Loucy (cell line): ENCODE results near the gene LRRC4C.

Experiments used
- H2AFZ ChIP-seq: fragments of 200-600 bp; sonication (generic); 2 replicates; pipeline ENCODE4 v1.6.0; 2016; ENCODE audit warnings: antibody characterized with exemption, mild to moderate bottlenecking, low read length, moderate library complexity
- H3F3A ChIP-seq: fragments of 200-600 bp; 2 replicates; pipeline ENCODE4 v1.6.0; 2016; ENCODE audit warnings: antibody characterized with exemption, low read depth, mild to moderate bottlenecking
- H3K27me3 ChIP-seq: fragments of 200-600 bp; sonication (generic); 2 replicates; pipeline ENCODE4 v1.6.1; 2014; ENCODE audit warnings: low read length, mild to moderate bottlenecking; ENCODE audit not compliant: insufficient read depth, poor library complexity, severe bottlenecking
- H3K36me3 ChIP-seq: fragments of 200-600 bp; sonication (generic); 2 replicates; pipeline ENCODE4 v1.6.1; 2016; ENCODE audit warnings: low read length; ENCODE audit not compliant: insufficient read depth
- H3K4me1 ChIP-seq: fragments of 200-600 bp; sonication (generic); 2 replicates; pipeline ENCODE4 v1.5.1; 2014; ENCODE audit warnings: low read length, mild to moderate bottlenecking; ENCODE audit not compliant: insufficient read depth, poor library complexity, severe bottlenecking
- H3K4me2 ChIP-seq: fragments of 200-600 bp; sonication (generic); 2 replicates; pipeline ENCODE4 v1.6.0; 2014; ENCODE audit warnings: antibody characterized with exemption, low read length, low read depth, mild to moderate bottlenecking; ENCODE audit not compliant: poor library complexity, severe bottlenecking
- H3K4me3 ChIP-seq: fragments of 200-600 bp; sonication (generic); 2 replicates; pipeline ENCODE4 v1.5.1; 2014; ENCODE audit warnings: low read length, mild to moderate bottlenecking, mixed read lengths; ENCODE audit not compliant: poor library complexity, severe bottlenecking
- H3K79me2 ChIP-seq: fragments of 200-600 bp; sonication (generic); 2 replicates; pipeline ENCODE4 v1.6.1; 2014; ENCODE audit warnings: low read length; ENCODE audit not compliant: insufficient read depth
- H3K9ac ChIP-seq: fragments of 200-600 bp; sonication (generic); 2 replicates; pipeline ENCODE4 v1.6.0; 2014; ENCODE audit warnings: mild to moderate bottlenecking, low read depth, low read length, moderate library complexity; ENCODE audit not compliant: poor library complexity, severe bottlenecking
- H3K9me2 ChIP-seq: fragments of 200-600 bp; sonication (generic); replicated peaks from 2 replicates; pipeline ENCODE4 v1.6.1; 2016; ENCODE audit warnings: low read depth, low read length, mixed read lengths
- H3K9me3 ChIP-seq: fragments of 200-600 bp; sonication (generic); 2 replicates; pipeline ENCODE4 v1.6.1; 2014; ENCODE audit warnings: mild to moderate bottlenecking, antibody characterized with exemption, low read length, low read depth; ENCODE audit not compliant: insufficient read depth
- H4K20me1 ChIP-seq: fragments of 200-600 bp; sonication (generic); 2 replicates; pipeline ENCODE4 v1.6.0; 2014; ENCODE audit warnings: antibody characterized with exemption, low read length, mild to moderate bottlenecking; ENCODE audit not compliant: insufficient read depth, poor library complexity, severe bottlenecking
- EZH2phosphoT487 ChIP-seq: fragments of 200-600 bp; IDR thresholded peaks from 2 replicates; pipeline ENCODE4 v1.6.1; 2018; ENCODE audit warnings: antibody characterized with exemption, mild to moderate bottlenecking, moderate library complexity, borderline replicate concordance
- TF ChIP-seq, protein P1 (sequence below): fragments of 200-600 bp; sonication (generic); conservative IDR thresholded peaks from 2 replicates; pipeline ENCODE4 v1.5.1; 2014; ENCODE audit warnings: mild to moderate bottlenecking, antibody characterized with exemption, low read length

The LRRC4C gene

DNA sequence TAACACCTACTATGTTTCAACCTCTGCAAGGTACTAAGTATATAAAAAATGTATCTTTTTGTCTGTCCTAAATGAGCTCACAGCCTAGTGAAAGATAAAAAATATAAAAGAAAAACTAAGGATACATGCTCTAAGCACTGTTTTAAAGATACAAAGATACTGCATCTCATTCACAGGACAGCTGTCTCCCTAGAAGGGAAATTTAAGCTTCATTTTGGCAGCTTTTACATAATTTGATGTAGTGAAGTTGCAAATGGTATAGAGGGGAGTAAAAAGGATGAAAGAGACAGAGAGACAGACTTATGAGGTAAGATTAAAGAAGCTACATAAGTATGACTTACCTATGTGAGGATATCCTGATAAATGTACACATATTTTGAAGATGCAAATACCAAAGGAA, 53.6 kb downstream of the LRRC4C start:
- H3K9ac ChIP-seq = no peak overlapping the region
- TF ChIP-seq, protein P1, sequence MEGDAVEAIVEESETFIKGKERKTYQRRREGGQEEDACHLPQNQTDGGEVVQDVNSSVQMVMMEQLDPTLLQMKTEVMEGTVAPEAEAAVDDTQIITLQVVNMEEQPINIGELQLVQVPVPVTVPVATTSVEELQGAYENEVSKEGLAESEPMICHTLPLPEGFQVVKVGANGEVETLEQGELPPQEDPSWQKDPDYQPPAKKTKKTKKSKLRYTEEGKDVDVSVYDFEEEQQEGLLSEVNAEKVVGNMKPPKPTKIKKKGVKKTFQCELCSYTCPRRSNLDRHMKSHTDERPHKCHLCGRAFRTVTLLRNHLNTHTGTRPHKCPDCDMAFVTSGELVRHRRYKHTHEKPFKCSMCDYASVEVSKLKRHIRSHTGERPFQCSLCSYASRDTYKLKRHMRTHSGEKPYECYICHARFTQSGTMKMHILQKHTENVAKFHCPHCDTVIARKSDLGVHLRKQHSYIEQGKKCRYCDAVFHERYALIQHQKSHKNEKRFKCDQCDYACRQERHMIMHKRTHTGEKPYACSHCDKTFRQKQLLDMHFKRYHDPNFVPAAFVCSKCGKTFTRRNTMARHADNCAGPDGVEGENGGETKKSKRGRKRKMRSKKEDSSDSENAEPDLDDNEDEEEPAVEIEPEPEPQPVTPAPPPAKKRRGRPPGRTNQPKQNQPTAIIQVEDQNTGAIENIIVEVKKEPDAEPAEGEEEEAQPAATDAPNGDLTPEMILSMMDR = no peak
- TF ChIP-seq EZH2phosphoT487 = no peak

DNA sequence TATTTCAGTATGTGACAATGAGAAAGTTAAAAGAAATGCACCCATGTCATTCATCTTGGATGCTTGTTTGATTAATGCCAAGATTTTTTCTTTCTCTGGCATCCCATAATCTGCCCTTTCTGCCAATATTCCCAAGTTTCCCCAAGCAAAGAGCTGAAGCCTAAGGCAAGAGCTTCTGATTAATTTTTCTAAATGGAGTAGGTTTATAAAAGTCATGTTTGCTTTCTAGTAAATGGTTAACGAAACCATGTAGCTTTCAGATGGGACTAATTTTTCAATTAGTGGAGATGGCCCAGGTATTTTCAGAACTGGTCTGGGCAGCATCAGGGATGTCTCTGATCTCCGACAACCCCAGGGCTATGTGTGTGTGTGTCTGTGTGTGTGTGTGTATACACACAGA, 55.3 kb downstream of the LRRC4C start:
- no peaks in the 10 kb centered on the region for H3K4me1 ChIP-seq
- no peak overlapping the region for H2AFZ ChIP-seq
- no peak for TF ChIP-seq EZH2phosphoT487
- TF ChIP-seq, protein P1 = no peak
- no peaks in the 10 kb centered on the region for H3K79me2 ChIP-seq
- no peaks in the 10 kb centered on the region for H3K9me2 ChIP-seq
- H3K4me3 ChIP-seq = no peak overlapping the region
- H3K27me3 ChIP-seq = no peaks in the 10 kb centered on the region
- no peaks in the 10 kb centered on the region for H4K20me1 ChIP-seq
- no peak overlapping the region for H3K9ac ChIP-seq
- no peak overlapping the region for H3K4me2 ChIP-seq
- H3F3A ChIP-seq = no peaks in the 10 kb centered on the region
- no peaks in the 10 kb centered on the region for H3K36me3 ChIP-seq
- H3K9me3 ChIP-seq = no peaks in the 10 kb centered on the region

More for the DNA sequence above, 53.6 kb downstream of the LRRC4C start:
- Histone ChIP-seq H3K27me3 (no peaks in the 10 kb centered on the region), H3K9me3 (no peaks in the 10 kb centered on the region), H3K4me1 (no peaks in the 10 kb centered on the region), H3K36me3 (no peaks in the 10 kb centered on the region), H3K9me2 (no peaks in the 10 kb centered on the region), H3F3A (no peaks in the 10 kb centered on the region), H3K4me2 (no peak overlapping the region), H4K20me1 (no peaks in the 10 kb centered on the region), H3K4me3 (no peak overlapping the region), H2AFZ (no peak overlapping the region), H3K79me2 (no peaks in the 10 kb centered on the region)

DNA sequence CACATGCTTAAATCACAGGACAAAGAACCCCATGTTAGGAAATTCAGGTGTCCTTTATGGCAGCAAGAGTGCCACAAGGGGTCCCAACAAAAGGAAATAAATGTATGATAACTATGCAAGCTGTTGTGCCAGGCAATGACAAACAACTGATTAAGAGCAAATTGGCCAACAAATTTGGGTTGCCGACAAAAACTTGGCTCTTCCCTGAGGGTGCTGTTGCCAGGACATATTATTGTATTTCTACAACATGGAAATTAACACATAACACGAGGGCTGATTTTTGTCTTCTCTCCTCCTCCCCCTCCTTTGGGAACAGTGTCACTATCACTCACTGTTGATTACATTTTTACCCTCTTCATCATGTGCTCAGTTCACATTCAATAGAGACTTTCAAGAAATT, 56.0 kb downstream of the LRRC4C start:
- H3K9me3 ChIP-seq = no peaks in the 10 kb centered on the region
- no peak overlapping the region for H3K4me2 ChIP-seq
- H3K9me2 ChIP-seq = no peaks in the 10 kb centered on the region
- no peaks in the 10 kb centered on the region for H3K4me1 ChIP-seq
- H2AFZ ChIP-seq = no peak overlapping the region
- no peak overlapping the region for H3K9ac ChIP-seq
- no peaks in the 10 kb centered on the region for H3K79me2 ChIP-seq
- TF ChIP-seq, protein P1 = no peak
- no peak for TF ChIP-seq EZH2phosphoT487
- H4K20me1 ChIP-seq = no peaks in the 10 kb centered on the region
- H3K4me3 ChIP-seq = no peak overlapping the region
- H3K36me3 ChIP-seq = no peaks in the 10 kb centered on the region
- no peaks in the 10 kb centered on the region for H3K27me3 ChIP-seq
- H3F3A ChIP-seq = no peaks in the 10 kb centered on the region
